Thyroid gland (tissue), 4 donors: ENCODE results near the gene DLGAP1.
A peak's percentile ranks its signal among the peaks of the same experiment; 100 is the strongest.

Experiments
- CTCF ChIP-seq, 6 experiments: fragments of 200-600 bp in 3 of 6; fragments of 450-650 bp in 3 of 6; sonication (generic) in 3 of 6; IDR thresholded peaks; one replicate each; pipeline ENCODE4 v1.5.1; 2016 to 2019; ENCODE audit warnings: antibody characterized with exemption in 6 of 6, mild to moderate bottlenecking in 2 of 6, inconsistent platforms in 1 of 6, moderate library complexity in 1 of 6
- POLR2A ChIP-seq, 2 donors: fragments of 450-650 bp; IDR thresholded peaks; one replicate each; pipeline ENCODE4 v1.6.1; 2017; ENCODE audit warnings: antibody characterized with exemption in 2 of 2, mild to moderate bottlenecking in 2 of 2, moderate library complexity in 1 of 2

- peak in 1 of 2 donors; percentile 29 for TF ChIP-seq POLR2A (IDR thresholded peaks at IDR 0.05)
- no peak for TF ChIP-seq CTCF (IDR thresholded peaks at IDR 0.05)
Measured at GRCh38 chr18:3604498-3605408, 850.4 kb downstream of the DLGAP1 start.
